SK-N-SH (cell line): ENCODE data around the gene MYO1B. TPM values are rescaled to one million over a fixed set of nuclear protein-coding genes. Genes with fewer than 3 reads are reported as not detected.

Experiments used
- CTCF ChIA-PET: fragments of 300-600, 350-600 bp; formaldehyde crosslinking; extraction: SDS; loops from one replicate; lab custom pipeline; 2021; lab: Yijun Ruan, JAX
- POLR2A ChIA-PET: fragments of 350-600 bp; sonication (Branson Sonifier 250); formaldehyde crosslinking; extraction: SDS; loops from one replicate; lab custom pipeline; 2020; ENCODE audit warnings: antibody characterized with exemption, inconsistent platforms; lab: Yijun Ruan, JAX
- DNase-seq: peaks from one replicate; pipeline ENCODE4 v3.0.0; 2012
- H2AFZ ChIP-seq: fragments of 200-600 bp; sonication (generic); 2 replicates; pipeline ENCODE4 v1.8.1; 2016; ENCODE audit warnings: antibody characterized with exemption, mild to moderate bottlenecking, low read depth
- H3F3A ChIP-seq: fragments of 200-600 bp; sonication (generic); replicated peaks from 2 replicates; pipeline ENCODE3; 2016; ENCODE audit warnings: antibody characterized with exemption, mild to moderate bottlenecking; ENCODE audit not compliant: insufficient read depth
- H3K27ac ChIP-seq, 2 experiments: fragments of 200-500 bp in 1 of 2; fragments of 200-600 bp in 1 of 2; sonication (Bioruptor generic) in 1 of 2; sonication (generic), shearing (Covaris generic) in 1 of 2; 2 replicates each; pipeline versions ENCODE4 v1.5.1 to v1.6.1; 2014 to 2016; ENCODE audit warnings: low read depth in 2 of 2, inconsistent platforms in 1 of 2, low read length in 1 of 2, mild to moderate bottlenecking in 1 of 2, mixed read lengths in 1 of 2
- H3K27me3 ChIP-seq: fragments of 200-600 bp; sonication (generic), shearing (Covaris generic); 2 replicates; pipeline ENCODE4 v1.6.1; 2016; ENCODE audit warnings: mixed run types; ENCODE audit not compliant: insufficient read depth
- H3K36me3 ChIP-seq, 2 experiments: fragments of 200-500 bp in 1 of 2; fragments of 200-600 bp in 1 of 2; sonication (Bioruptor generic) in 1 of 2; sonication (generic) in 1 of 2; replicated peaks in 1 of 2; 2 replicates each; pipeline versions ENCODE3 to v1.5.1; 2014 to 2016; ENCODE audit warnings: low read length in 1 of 2, mild to moderate bottlenecking in 1 of 2; ENCODE audit not compliant: insufficient read depth in 2 of 2, control insufficient read depth in 1 of 2
- H3K4me1 ChIP-seq, 2 experiments: fragments of 200-500 bp in 1 of 2; fragments of 200-600 bp in 1 of 2; sonication (Bioruptor generic) in 1 of 2; sonication (generic), shearing (Covaris generic) in 1 of 2; 2 replicates each; pipeline versions ENCODE4 v1.5.1 to v1.6.1; 2014 to 2016; ENCODE audit warnings: low read depth in 1 of 2, low read length in 1 of 2, mixed run types in 1 of 2; ENCODE audit not compliant: insufficient read depth in 2 of 2, control insufficient read depth in 1 of 2
- H3K4me2 ChIP-seq: fragments of 200-600 bp; sonication (generic), shearing (Covaris generic); 2 replicates; pipeline ENCODE4 v1.6.1; 2017; ENCODE audit warnings: mixed run types
- H3K4me3 ChIP-seq, 2 experiments: fragments of 200-500 bp in 1 of 2; fragments of 200-600 bp in 1 of 2; sonication (Bioruptor generic) in 1 of 2; sonication (generic), shearing (Covaris generic) in 1 of 2; 2 replicates each; pipeline versions ENCODE4 v1.5.1 to v1.8.1; 2014 to 2016; ENCODE audit warnings: low read depth in 2 of 2, inconsistent platforms in 1 of 2, low read length in 1 of 2, mild to moderate bottlenecking in 1 of 2, mixed read lengths in 1 of 2, moderate library complexity in 1 of 2
- H3K79me2 ChIP-seq: fragments of 200-600 bp; sonication (generic); 2 replicates; pipeline ENCODE4 v1.8.1; 2017; ENCODE audit warnings: mild to moderate bottlenecking; ENCODE audit not compliant: insufficient read depth
- H3K9ac ChIP-seq: fragments of 200-600 bp; sonication (generic); 2 replicates; pipeline ENCODE4 v1.6.1; 2017; ENCODE audit warnings: mixed run types
- H3K9me2 ChIP-seq: fragments of 200-600 bp; sonication (generic); 2 replicates; pipeline ENCODE4 v1.6.1; 2017; ENCODE audit warnings: mixed run types
- H3K9me3 ChIP-seq: fragments of 200-600 bp; sonication (generic); 2 replicates; pipeline ENCODE4 v1.6.1; 2017; ENCODE audit warnings: mixed run types, mild to moderate bottlenecking, moderate library complexity
- H4K20me1 ChIP-seq: fragments of 200-600 bp; sonication (generic); 2 replicates; pipeline ENCODE4 v1.6.1; 2017; ENCODE audit warnings: mild to moderate bottlenecking, mixed run types; ENCODE audit not compliant: insufficient read depth
- POLR2AphosphoS5 ChIP-seq: IDR thresholded peaks from 2 replicates; pipeline ENCODE4 v1.6.1; 2012; ENCODE audit warnings: low read depth, low read length
- RAD21 ChIP-seq: IDR thresholded peaks from 2 replicates; pipeline ENCODE4 v1.6.1; 2012; ENCODE audit warnings: mild to moderate bottlenecking, low read length
- SMC3 ChIP-seq: IDR thresholded peaks from 2 replicates; pipeline ENCODE4 v1.6.1; 2012; ENCODE audit warnings: low read depth, low read length, improper control_type of control experiment
- WGBS: methylation state at CpG from one replicate; pipeline ENCODE4 v1.1.6; 2017; ENCODE audit warnings: low lambda C conversion rate; 5-methylcytosine and 5-hydroxymethylcytosine counted together
- polyA plus RNA-seq, 3 experiments: library from polyadenylated mRNA; depleted of rRNA; stranded (reverse); fragments of >200 nt; gene quantifications; 2 replicates each; pipeline ENCODE4 v1.2.3, GENCODE V29; 2012
- TF ChIP-seq, protein P1 (sequence below): IDR thresholded peaks from 2 replicates; pipeline ENCODE4; 2012
- TF ChIP-seq, protein P2 (sequence below): fragments of 200-600 bp; sonication (generic); IDR thresholded peaks from 2 replicates; pipeline ENCODE4 v1.6.1; 2017; ENCODE audit warnings: antibody characterized with exemption, mild to moderate bottlenecking, moderate library complexity
- TF ChIP-seq, protein P3 (sequence below): IDR thresholded peaks from 2 replicates; pipeline ENCODE4 v1.4.0; 2012; ENCODE audit warnings: low read depth, borderline replicate concordance

Gene MYO1B
- polyA plus RNA-seq, 1 of the 3 experiments (the other 2 are of a cell fraction), result 20.2 TPM

DNA sequence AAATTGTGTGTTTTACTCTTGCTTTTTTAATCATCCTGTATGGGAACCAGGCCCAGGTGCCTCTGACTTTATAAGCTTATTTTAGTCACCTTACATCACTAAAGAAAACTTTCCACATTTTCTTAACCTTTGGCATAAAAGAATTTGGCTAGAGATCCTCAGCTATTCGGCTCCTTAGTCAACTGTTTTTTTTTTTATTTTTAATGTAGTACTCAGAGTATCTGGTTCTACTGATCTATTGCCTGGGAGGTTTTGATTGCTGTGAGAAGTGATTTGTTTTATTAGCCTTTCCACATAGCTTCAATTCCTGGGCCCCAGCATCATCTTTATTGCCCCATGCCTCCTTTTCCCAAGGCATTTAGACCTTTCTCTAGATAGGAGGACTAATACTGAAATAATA lies 121.0 kb downstream of the MYO1B start:
- Histone ChIP-seq H3K27me3 (no peaks in the 10 kb centered on the region), H3K4me3 (no peak overlapping the region)
- DNase-seq, result no peak
- TF ChIP-seq, protein P1, sequence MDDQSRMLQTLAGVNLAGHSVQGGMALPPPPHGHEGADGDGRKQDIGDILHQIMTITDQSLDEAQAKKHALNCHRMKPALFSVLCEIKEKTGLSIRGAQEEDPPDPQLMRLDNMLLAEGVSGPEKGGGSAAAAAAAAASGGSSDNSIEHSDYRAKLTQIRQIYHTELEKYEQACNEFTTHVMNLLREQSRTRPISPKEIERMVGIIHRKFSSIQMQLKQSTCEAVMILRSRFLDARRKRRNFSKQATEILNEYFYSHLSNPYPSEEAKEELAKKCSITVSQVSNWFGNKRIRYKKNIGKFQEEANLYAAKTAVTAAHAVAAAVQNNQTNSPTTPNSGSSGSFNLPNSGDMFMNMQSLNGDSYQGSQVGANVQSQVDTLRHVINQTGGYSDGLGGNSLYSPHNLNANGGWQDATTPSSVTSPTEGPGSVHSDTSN, result no peak
- TF ChIP-seq, all 33 proteins: peak for 0
- H3K9ac ChIP-seq, result no peak overlapping the region
- no peak overlapping the region for H2AFZ ChIP-seq
- H3K9me2 ChIP-seq, result no peaks in the 10 kb centered on the region
- peaks cover 4 to 46% of the 10 kb centered on the region in 2 experiments for H3K36me3 ChIP-seq
- no peaks in the 10 kb centered on the region for H3K9me3 ChIP-seq
- no peaks in the 10 kb centered on the region for H4K20me1 ChIP-seq
- H3K4me1 ChIP-seq, result no peaks in the 10 kb centered on the region; a peak in 1 of 4 replicates
- no peaks in the 10 kb centered on the region for H3K79me2 ChIP-seq
- H3K4me2 ChIP-seq, result 0 out of 2 replicates have a peak overlapping the region, but pooled peaks have one; percentile 19
- H3K27ac ChIP-seq, result peak overlapping the region in 1 of 2 experiments; percentile 66; a peak in 2 of 4 replicates
- H3F3A ChIP-seq, result no peaks in the 10 kb centered on the region
- CTCF ChIA-PET, result interaction anchor here (0.6 to 1.4 kb wide), 5 partner anchors 15 to 600 kb away, joined by 3 to 5 read pairs (median 4); no protein-coding TSS in a partner anchor
- WGBS, result 50% methylated on average over 1 of the region's 1 CpG
- POLR2A ChIA-PET, result no interaction called here

DNA sequence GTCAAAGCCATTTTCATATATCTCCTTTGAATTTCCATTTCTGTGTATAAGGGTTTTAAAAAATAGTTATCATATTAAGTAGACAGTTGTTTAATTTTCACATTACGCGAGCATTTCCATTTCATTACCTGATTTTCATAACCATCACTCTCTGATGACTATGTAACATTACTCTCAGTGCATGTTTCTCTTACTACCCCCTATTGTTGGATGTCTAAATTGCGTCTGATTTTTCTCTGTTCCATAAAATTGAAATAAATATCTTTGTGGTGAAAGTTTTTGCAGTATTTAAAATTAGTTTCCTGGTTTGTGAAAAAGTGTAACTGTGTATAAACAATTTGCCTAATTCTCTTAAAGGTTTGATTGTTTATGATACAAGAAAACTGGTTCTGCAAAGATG lies 123.8 kb downstream of the MYO1B start:
- peak; percentile 30 for DNase-seq
- ChIA-PET POLR2A (no interaction called here), CTCF (interaction anchor here (0.7 to 1.2 kb wide), 6 partner anchors 8 to 122 kb away, joined by 3 to 7 read pairs (median 3); no protein-coding TSS in a partner anchor)
- Histone ChIP-seq H3K9ac (no peak overlapping the region), H3K36me3 (peaks cover 4 to 37% of the 10 kb centered on the region in 2 experiments), H3F3A (no peaks in the 10 kb centered on the region), H3K27ac (no peak overlapping the region), H4K20me1 (no peaks in the 10 kb centered on the region), H3K4me1 (no peaks in the 10 kb centered on the region), H3K79me2 (no peaks in the 10 kb centered on the region), H3K9me3 (no peaks in the 10 kb centered on the region), H3K4me2 (no peak overlapping the region), H3K9me2 (no peaks in the 10 kb centered on the region), H3K27me3 (no peaks in the 10 kb centered on the region), H3K4me3 (no peak overlapping the region), H2AFZ (no peak overlapping the region)
- TF ChIP-seq, protein P1, result no peak
- TF ChIP-seq POLR2AphosphoS5 (no peak), SMC3 (peak; percentile 40; the same call in 1 of the 2 replicates), RAD21 (peak; percentile 65)
- TF ChIP-seq, protein P2, sequence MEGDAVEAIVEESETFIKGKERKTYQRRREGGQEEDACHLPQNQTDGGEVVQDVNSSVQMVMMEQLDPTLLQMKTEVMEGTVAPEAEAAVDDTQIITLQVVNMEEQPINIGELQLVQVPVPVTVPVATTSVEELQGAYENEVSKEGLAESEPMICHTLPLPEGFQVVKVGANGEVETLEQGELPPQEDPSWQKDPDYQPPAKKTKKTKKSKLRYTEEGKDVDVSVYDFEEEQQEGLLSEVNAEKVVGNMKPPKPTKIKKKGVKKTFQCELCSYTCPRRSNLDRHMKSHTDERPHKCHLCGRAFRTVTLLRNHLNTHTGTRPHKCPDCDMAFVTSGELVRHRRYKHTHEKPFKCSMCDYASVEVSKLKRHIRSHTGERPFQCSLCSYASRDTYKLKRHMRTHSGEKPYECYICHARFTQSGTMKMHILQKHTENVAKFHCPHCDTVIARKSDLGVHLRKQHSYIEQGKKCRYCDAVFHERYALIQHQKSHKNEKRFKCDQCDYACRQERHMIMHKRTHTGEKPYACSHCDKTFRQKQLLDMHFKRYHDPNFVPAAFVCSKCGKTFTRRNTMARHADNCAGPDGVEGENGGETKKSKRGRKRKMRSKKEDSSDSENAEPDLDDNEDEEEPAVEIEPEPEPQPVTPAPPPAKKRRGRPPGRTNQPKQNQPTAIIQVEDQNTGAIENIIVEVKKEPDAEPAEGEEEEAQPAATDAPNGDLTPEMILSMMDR, result peak; percentile 49
- TF ChIP-seq, protein P3, sequence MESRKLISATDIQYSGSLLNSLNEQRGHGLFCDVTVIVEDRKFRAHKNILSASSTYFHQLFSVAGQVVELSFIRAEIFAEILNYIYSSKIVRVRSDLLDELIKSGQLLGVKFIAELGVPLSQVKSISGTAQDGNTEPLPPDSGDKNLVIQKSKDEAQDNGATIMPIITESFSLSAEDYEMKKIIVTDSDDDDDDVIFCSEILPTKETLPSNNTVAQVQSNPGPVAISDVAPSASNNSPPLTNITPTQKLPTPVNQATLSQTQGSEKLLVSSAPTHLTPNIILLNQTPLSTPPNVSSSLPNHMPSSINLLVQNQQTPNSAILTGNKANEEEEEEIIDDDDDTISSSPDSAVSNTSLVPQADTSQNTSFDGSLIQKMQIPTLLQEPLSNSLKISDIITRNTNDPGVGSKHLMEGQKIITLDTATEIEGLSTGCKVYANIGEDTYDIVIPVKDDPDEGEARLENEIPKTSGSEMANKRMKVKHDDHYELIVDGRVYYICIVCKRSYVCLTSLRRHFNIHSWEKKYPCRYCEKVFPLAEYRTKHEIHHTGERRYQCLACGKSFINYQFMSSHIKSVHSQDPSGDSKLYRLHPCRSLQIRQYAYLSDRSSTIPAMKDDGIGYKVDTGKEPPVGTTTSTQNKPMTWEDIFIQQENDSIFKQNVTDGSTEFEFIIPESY, result no peak
- 89% methylated on average over 3 of the region's 3 CpGs for WGBS
